Nephron (organoid): ENCODE results near the gene RAPGEFL1.
"Not testable (repeated sequence)": the region's sequence is repeated elsewhere in the genome, so short reads cannot be mapped to it uniquely, and the experiment has no call there.

Source experiments
- H3K27ac Mint-ChIP-seq, 3 experiments: 2 replicates each; pipeline ENCODE4 v1.8.0; 2020; ENCODE audit warnings: mixed read lengths in 3 of 3, mild to moderate bottlenecking in 2 of 3, moderate library complexity in 1 of 3
- H3K27me3 Mint-ChIP-seq: 2 replicates; pipeline ENCODE4 v1.8.0; 2021; ENCODE audit warnings: low read depth, mild to moderate bottlenecking, moderate library complexity, mixed read lengths
- H3K36me3 Mint-ChIP-seq: 2 replicates; pipeline ENCODE4 v1.8.0; 2020; ENCODE audit warnings: low read depth, mixed read lengths
- H3K4me1 Mint-ChIP-seq: 2 replicates; pipeline ENCODE4 v1.8.0; 2020; ENCODE audit warnings: mixed read lengths
- H3K4me3 Mint-ChIP-seq, 3 experiments: 2 replicates each; pipeline ENCODE4 v1.8.0; 2020; ENCODE audit warnings: mild to moderate bottlenecking in 3 of 3, mixed read lengths in 3 of 3, moderate library complexity in 2 of 3
- H3K9me3 Mint-ChIP-seq: 2 replicates; pipeline ENCODE4 v1.8.0; 2020; ENCODE audit warnings: mixed read lengths
- CTCF ChIP-seq, 3 experiments: fragments of 200-600 bp; sonication (generic); IDR thresholded peaks; one replicate each; pipeline ENCODE4 v1.5.0; 2021; ENCODE audit warnings: antibody characterized with exemption in 3 of 3; ENCODE audit not compliant: unreplicated experiment in 3 of 3

The RAPGEFL1 gene

GRCh38 chr17:40139566-40140058 lies 37.7 kb upstream of the RAPGEFL1 start:
- Mint-ChIP-seq H3K27ac (peak overlapping the region; percentile 98 to 99 (median 99)), H3K4me1 (peaks cover 36% of the 10 kb centered on the region), H3K9me3 (no peaks in the 10 kb centered on the region), H3K36me3 (peaks cover 48% of the 10 kb centered on the region), H3K4me3 (peak overlapping the region; percentile 96 to 98 (median 96)), H3K27me3 (peaks cover 5% of the 10 kb centered on the region)
- TF ChIP-seq CTCF (IDR thresholded peaks at IDR 0.05; ENCODE audit: unreplicated experiment in 3 of 3) = no peak

GRCh38 chr17:40143166-40143565 lies 34.1 kb upstream of the RAPGEFL1 start:
- Mint-ChIP-seq H3K36me3 (peaks cover 43% of the 10 kb centered on the region), H3K4me1 (peaks cover 34% of the 10 kb centered on the region), H3K4me3 (peak overlapping the region in 1 of 3 experiments; percentile 17)
- H3K27me3 Mint-ChIP-seq, H3K9me3 Mint-ChIP-seq, H3K27ac Mint-ChIP-seq: not testable (repeated sequence)

- TF ChIP-seq CTCF (IDR thresholded peaks at IDR 0.05; ENCODE audit: unreplicated experiment in 3 of 3) = no peak
- Mint-ChIP-seq H3K4me3 (no peak overlapping the region), H3K27me3 (no peaks in the 10 kb centered on the region), H3K27ac (peak overlapping the region in 1 of 3 experiments; percentile 2), H3K36me3 (peaks cover 62% of the 10 kb centered on the region), H3K9me3 (no peaks in the 10 kb centered on the region), H3K4me1 (peaks cover 23% of the 10 kb centered on the region)
These were observed 31.8 kb upstream of the RAPGEFL1 start for GRCh38 chr17:40145476-40145875.

GRCh38 chr17:40148527-40148926 lies 28.7 kb upstream of the RAPGEFL1 start:
- Mint-ChIP-seq H3K27me3 (no peaks in the 10 kb centered on the region), H3K27ac (no peak overlapping the region), H3K9me3 (no peaks in the 10 kb centered on the region), H3K4me1 (peaks cover 6% of the 10 kb centered on the region), H3K36me3 (peaks cover 64% of the 10 kb centered on the region), H3K4me3 (no peak overlapping the region)
- no peak for TF ChIP-seq CTCF (IDR thresholded peaks at IDR 0.05; ENCODE audit: unreplicated experiment in 3 of 3)

- TF ChIP-seq CTCF (IDR thresholded peaks at IDR 0.05; ENCODE audit: unreplicated experiment in 3 of 3) = no peak
- no peaks in the 10 kb centered on the region for H3K27me3 Mint-ChIP-seq
- H3K27ac Mint-ChIP-seq = no peak overlapping the region
- no peak overlapping the region for H3K4me3 Mint-ChIP-seq
- peaks cover 6% of the 10 kb centered on the region for H3K4me1 Mint-ChIP-seq
- peaks cover 78% of the 10 kb centered on the region for H3K36me3 Mint-ChIP-seq
- no peaks in the 10 kb centered on the region for H3K9me3 Mint-ChIP-seq
These were observed 27.0 kb upstream of the RAPGEFL1 start for GRCh38 chr17:40150276-40150675.

- Mint-ChIP-seq H3K9me3 (no peaks in the 10 kb centered on the region), H3K27me3 (no peaks in the 10 kb centered on the region), H3K4me3 (no peak overlapping the region), H3K27ac (no peak overlapping the region), H3K36me3 (peaks cover 80% of the 10 kb centered on the region), H3K4me1 (no peaks in the 10 kb centered on the region)
- no peak for TF ChIP-seq CTCF (IDR thresholded peaks at IDR 0.05; ENCODE audit: unreplicated experiment in 3 of 3)
These were observed 25.8 kb upstream of the RAPGEFL1 start for GRCh38 chr17:40151414-40151963.
